Effector memory CD8-positive, alpha-beta T cell (primary cell): ENCODE data around the gene ARHGAP22.

Experiments
- ATAC-seq: fragments of 150-1000 bp; cut with Tn5 transposase; replicated peaks from 2 replicates; pipeline ENCODE4 v1.10.0; 2021; ENCODE audit warnings: mild to moderate bottlenecking, moderate library complexity
- DNase-seq, 3 experiments: peaks; one replicate each; pipeline ENCODE4 v3.0.0; 2021
- H3K27ac Mint-ChIP-seq, 2 donors: one replicate each; pipeline ENCODE4 v1.8.0; 2022; ENCODE audit warnings: mild to moderate bottlenecking in 2 of 2, mixed read lengths in 2 of 2, moderate library complexity in 2 of 2
- H3K27me3 Mint-ChIP-seq, 2 donors: one replicate each; pipeline ENCODE4 v1.8.0; 2022; ENCODE audit warnings: mixed read lengths in 2 of 2
- H3K36me3 Mint-ChIP-seq: one replicate; pipeline ENCODE4 v1.8.0; 2022; ENCODE audit warnings: mild to moderate bottlenecking, moderate library complexity, mixed read lengths; ENCODE audit not compliant: insufficient read depth
- H3K4me1 Mint-ChIP-seq, 2 donors: one replicate each; pipeline ENCODE4 v1.8.0; 2022; ENCODE audit warnings: low read depth in 2 of 2, mixed read lengths in 2 of 2
- H3K4me3 Mint-ChIP-seq, 2 donors: one replicate each; pipeline ENCODE4 v1.8.0; 2022; ENCODE audit warnings: mild to moderate bottlenecking in 2 of 2, mixed read lengths in 2 of 2, moderate library complexity in 2 of 2
- H3K9me3 Mint-ChIP-seq, 2 donors: one replicate each; pipeline ENCODE4 v1.8.0; 2022; ENCODE audit warnings: mixed read lengths in 2 of 2

Gene ARHGAP22

GRCh38 chr10:48517482-48517881 is 87.4 kb downstream of the ARHGAP22 start:
- no peak for DNase-seq
- Mint-ChIP-seq H3K9me3 (peaks cover 7 to 9% of the 10 kb centered on the region in 2 donors), H3K4me3 (no peak overlapping the region), H3K27ac (no peak overlapping the region), H3K4me1 (peaks cover 0 to 5% of the 10 kb centered on the region in 2 donors), H3K36me3 (peaks cover 3% of the 10 kb centered on the region), H3K27me3 (peaks cover 42 to 57% of the 10 kb centered on the region in 2 donors)
- ATAC-seq, result no peak

DNA sequence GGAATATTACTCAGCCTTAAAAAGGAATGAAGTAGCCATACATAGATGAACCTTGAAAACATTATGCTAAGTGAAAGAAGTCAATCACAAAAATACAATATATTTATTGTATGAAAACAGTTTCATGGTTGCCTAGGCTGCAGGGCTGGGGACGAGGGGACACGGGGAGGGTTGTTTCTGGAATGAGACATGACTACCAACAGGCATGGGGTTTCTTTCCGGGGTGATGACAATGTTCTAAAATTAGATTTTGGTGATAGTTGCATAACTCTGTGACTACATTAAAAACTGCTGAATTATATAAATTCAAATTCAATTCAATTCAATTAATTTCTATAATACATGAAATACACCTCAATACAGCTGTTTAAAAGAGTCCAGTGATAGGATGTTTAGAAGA is 88.0 kb downstream of the ARHGAP22 start:
- no peak overlapping the region for H3K4me3 Mint-ChIP-seq
- H3K36me3 Mint-ChIP-seq, result peaks cover 3% of the 10 kb centered on the region
- DNase-seq, result no peak
- peaks cover 37 to 52% of the 10 kb centered on the region in 2 donors for H3K27me3 Mint-ChIP-seq
- H3K9me3 Mint-ChIP-seq, result peaks cover 7 to 9% of the 10 kb centered on the region in 2 donors
- H3K27ac Mint-ChIP-seq, result no peak overlapping the region
- ATAC-seq, result no peak
- peaks cover 0 to 5% of the 10 kb centered on the region in 2 donors for H3K4me1 Mint-ChIP-seq

- Mint-ChIP-seq H3K4me3 (no peak overlapping the region), H3K36me3 (peaks cover 3% of the 10 kb centered on the region), H3K27me3 (peaks cover 19 to 40% of the 10 kb centered on the region in 2 donors), H3K4me1 (peaks cover 0 to 5% of the 10 kb centered on the region in 2 donors), H3K9me3 (peaks cover 7 to 9% of the 10 kb centered on the region in 2 donors), H3K27ac (no peak overlapping the region)
- ATAC-seq (no peak), DNase-seq (no peak)
These were observed 90.0 kb downstream of the ARHGAP22 start for GRCh38 chr10:48514916-48515315.

- Mint-ChIP-seq H3K27ac (no peak overlapping the region), H3K9me3 (peaks cover 7 to 9% of the 10 kb centered on the region in 2 donors), H3K4me3 (no peak overlapping the region), H3K27me3 (peaks cover 13 to 33% of the 10 kb centered on the region in 2 donors), H3K36me3 (peaks cover 3% of the 10 kb centered on the region), H3K4me1 (peaks cover 0 to 2% of the 10 kb centered on the region in 2 donors)
- no peak for DNase-seq
- no peak for ATAC-seq
These were observed 90.6 kb downstream of the ARHGAP22 start for GRCh38 chr10:48514255-48514654.

GRCh38 chr10:48512861-48513260 is 92.0 kb downstream of the ARHGAP22 start:
- no peak overlapping the region for H3K27ac Mint-ChIP-seq
- H3K4me3 Mint-ChIP-seq, result no peak overlapping the region
- peaks cover 3% of the 10 kb centered on the region for H3K36me3 Mint-ChIP-seq
- H3K27me3 Mint-ChIP-seq, result peaks cover 0 to 20% of the 10 kb centered on the region in 2 donors
- peaks cover 7 to 9% of the 10 kb centered on the region in 2 donors for H3K9me3 Mint-ChIP-seq
- peaks cover 0 to 2% of the 10 kb centered on the region in 2 donors for H3K4me1 Mint-ChIP-seq
- ATAC-seq (no peak), DNase-seq (no peak)

- Mint-ChIP-seq H3K4me1 (no peaks in the 10 kb centered on the region), H3K36me3 (peaks cover 3% of the 10 kb centered on the region), H3K27ac (no peak overlapping the region), H3K27me3 (peaks cover 0 to 18% of the 10 kb centered on the region in 2 donors), H3K9me3 (peaks cover 7 to 9% of the 10 kb centered on the region in 2 donors), H3K4me3 (no peak overlapping the region)
- DNase-seq, result no peak
- ATAC-seq, result peak; percentile 32
These were observed 93.0 kb downstream of the ARHGAP22 start for GRCh38 chr10:48511875-48512231.

GRCh38 chr10:48511066-48511874 is 93.6 kb downstream of the ARHGAP22 start:
- Mint-ChIP-seq H3K27me3 (peaks cover 0 to 19% of the 10 kb centered on the region in 2 donors), H3K27ac (no peak overlapping the region), H3K36me3 (peaks cover 3% of the 10 kb centered on the region), H3K9me3 (peaks cover 7 to 9% of the 10 kb centered on the region in 2 donors), H3K4me1 (no peaks in the 10 kb centered on the region), H3K4me3 (no peak overlapping the region)
- no peak for DNase-seq
- no peak for ATAC-seq

DNA sequence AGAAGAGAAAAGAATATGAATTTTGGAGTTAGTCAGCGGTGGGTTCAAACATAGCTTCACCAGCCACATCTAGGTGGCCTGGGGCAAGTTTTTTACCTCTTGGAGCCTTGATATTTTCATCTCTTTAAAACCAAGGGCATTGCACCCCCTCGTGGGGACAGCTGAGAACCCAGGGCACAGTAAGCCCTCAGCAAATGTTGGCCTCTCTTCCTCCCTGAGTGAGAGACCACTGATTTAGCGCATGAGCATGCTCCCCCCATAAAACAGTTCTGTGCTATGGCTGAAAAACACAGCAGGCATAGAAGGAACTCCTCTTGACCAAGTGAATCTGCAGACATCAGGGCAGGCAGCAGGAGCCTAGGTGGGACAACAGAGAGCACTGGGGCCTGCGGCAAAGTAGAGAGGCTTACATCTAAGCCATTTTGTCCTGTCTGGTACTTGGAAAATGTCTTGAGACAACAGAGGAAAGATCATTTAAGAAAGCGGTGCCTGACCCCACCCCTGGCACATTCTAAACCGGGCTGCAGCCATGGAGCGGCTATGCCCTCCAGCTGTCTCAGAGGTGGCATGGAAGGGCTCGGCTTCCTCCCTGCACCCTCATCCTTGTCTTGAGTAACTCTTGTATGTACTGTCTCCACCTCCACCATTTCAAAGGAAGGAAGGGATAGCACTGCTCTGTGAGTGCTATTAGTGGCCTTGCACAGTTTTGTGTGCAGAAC is 94.7 kb downstream of the ARHGAP22 start:
- ATAC-seq, result no peak
- Mint-ChIP-seq H3K4me1 (no peaks in the 10 kb centered on the region), H3K36me3 (no peaks in the 10 kb centered on the region), H3K9me3 (peaks cover 3 to 5% of the 10 kb centered on the region in 2 donors), H3K27ac (no peak overlapping the region), H3K27me3 (peaks cover 0 to 28% of the 10 kb centered on the region in 2 donors), H3K4me3 (no peak overlapping the region)
- DNase-seq, result no peak

- DNase-seq, result no peak
These were observed 95.8 kb downstream of the ARHGAP22 start for GRCh38 chr10:48508791-48509772.

DNA sequence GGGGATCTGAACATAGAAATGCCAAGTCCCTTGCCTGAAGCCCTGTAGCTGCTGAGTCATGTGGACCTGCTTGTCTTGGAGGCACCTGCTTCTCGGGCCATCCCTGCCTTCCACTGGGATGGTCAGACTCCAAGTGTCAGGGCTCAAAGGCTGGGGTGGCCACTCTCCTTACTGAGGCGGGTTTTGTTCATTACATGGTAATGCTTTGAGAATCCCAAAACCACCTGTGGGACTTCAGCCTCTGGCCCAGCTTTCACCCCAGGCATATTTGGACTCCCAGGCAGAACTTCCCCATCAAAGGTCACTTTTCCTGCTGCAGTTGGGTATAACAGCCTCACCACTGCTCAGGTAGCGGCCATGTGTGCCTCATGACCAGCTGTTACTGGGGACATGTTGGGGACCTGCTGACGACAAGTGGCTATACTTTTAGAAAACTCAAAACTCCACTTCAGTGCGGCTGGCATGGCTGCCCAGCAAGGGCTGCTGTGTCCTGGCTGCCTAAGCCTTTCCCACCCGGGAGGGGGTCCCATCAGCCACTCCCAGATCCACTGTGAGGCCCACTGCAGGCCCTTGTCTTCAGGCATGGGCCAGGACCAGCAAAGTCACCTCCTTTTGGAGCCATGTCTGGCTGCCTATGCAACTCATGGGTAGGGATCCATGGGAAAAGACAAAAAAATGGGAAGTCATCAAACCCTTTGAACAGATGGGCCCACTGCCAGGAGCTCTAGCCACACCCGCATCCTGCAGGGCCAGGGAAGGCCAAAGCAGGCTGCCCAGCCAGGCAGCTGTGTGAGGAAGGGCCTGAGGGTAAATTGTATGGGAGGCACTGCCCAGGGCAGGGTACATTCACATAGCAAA is 96.7 kb downstream of the ARHGAP22 start:
- ATAC-seq (no peak), DNase-seq (no peak)
- Mint-ChIP-seq H3K27me3 (peaks cover 7 to 39% of the 10 kb centered on the region in 2 donors), H3K27ac (no peak overlapping the region), H3K36me3 (no peaks in the 10 kb centered on the region), H3K9me3 (no peaks in the 10 kb centered on the region), H3K4me1 (no peaks in the 10 kb centered on the region), H3K4me3 (no peak overlapping the region)

More at GRCh38 chr10:48508791-48509772, 95.8 kb downstream of the ARHGAP22 start:
- Mint-ChIP-seq H3K4me1 (no peaks in the 10 kb centered on the region), H3K9me3 (peaks cover 0 to 2% of the 10 kb centered on the region in 2 donors), H3K27ac (no peak overlapping the region), H3K36me3 (no peaks in the 10 kb centered on the region), H3K4me3 (no peak overlapping the region), H3K27me3 (peaks cover 6 to 35% of the 10 kb centered on the region in 2 donors)
- ATAC-seq, result no peak

- H3K27ac Mint-ChIP-seq, result no peak overlapping the region
- ATAC-seq (no peak), DNase-seq (no peak)
- no peaks in the 10 kb centered on the region for H3K36me3 Mint-ChIP-seq
- no peak overlapping the region for H3K4me3 Mint-ChIP-seq
- no peaks in the 10 kb centered on the region for H3K4me1 Mint-ChIP-seq
- H3K27me3 Mint-ChIP-seq, result peaks cover 11 to 39% of the 10 kb centered on the region in 2 donors
- H3K9me3 Mint-ChIP-seq, result no peaks in the 10 kb centered on the region
These were observed 97.4 kb downstream of the ARHGAP22 start for GRCh38 chr10:48507494-48507893.

- no peak for ATAC-seq
- no peaks in the 10 kb centered on the region for H3K4me1 Mint-ChIP-seq
- H3K9me3 Mint-ChIP-seq, result no peaks in the 10 kb centered on the region
- no peaks in the 10 kb centered on the region for H3K36me3 Mint-ChIP-seq
- DNase-seq, result no peak
- H3K27me3 Mint-ChIP-seq, result peaks cover 13 to 34% of the 10 kb centered on the region in 2 donors
- no peak overlapping the region for H3K27ac Mint-ChIP-seq
- no peak overlapping the region for H3K4me3 Mint-ChIP-seq
These were observed 98.5 kb downstream of the ARHGAP22 start for GRCh38 chr10:48506147-48506917.
